Neutrophil (primary cell): Measurements from ENCODE around the gene WNT3A.

ENCODE experiments used
- H3K27ac ChIP-seq: fragments of 200-600 bp; sonication (generic); 2 replicates; pipeline ENCODE4 v1.5.1; 2016; ENCODE audit warnings: mild to moderate bottlenecking, moderate library complexity
- H3K27me3 ChIP-seq: fragments of 200-600 bp; sonication (generic); 2 replicates; pipeline ENCODE4 v1.6.0; 2016; ENCODE audit warnings: mild to moderate bottlenecking
- H3K36me3 ChIP-seq: fragments of 200-600 bp; sonication (generic); 2 replicates; pipeline ENCODE4 v1.5.1; 2017
- H3K4me1 ChIP-seq, 2 experiments: fragments of 200-600 bp in 1 of 2; sonication (generic) in 1 of 2; 1 replicate in 1 of 2; 2 replicates in 1 of 2; pipeline versions ENCODE4 v1.5.1 to v1.6.1; 2013 to 2016; ENCODE audit warnings: low read depth in 1 of 2, low read length in 1 of 2, mild to moderate bottlenecking in 1 of 2, moderate library complexity in 1 of 2; ENCODE audit not compliant: control insufficient read depth in 1 of 2, insufficient read depth in 1 of 2
- H3K4me3 ChIP-seq, 2 experiments: fragments of 200-600 bp in 1 of 2; sonication (generic) in 1 of 2; 1 replicate in 1 of 2; 2 replicates in 1 of 2; pipeline ENCODE4 v1.5.1; 2013 to 2016; ENCODE audit warnings: low read depth in 1 of 2, low read length in 1 of 2, mild to moderate bottlenecking in 1 of 2, moderate library complexity in 1 of 2
- H3K9me3 ChIP-seq: fragments of 200-600 bp; sonication (generic); 2 replicates; pipeline ENCODE4 v1.5.1; 2016
- TF ChIP-seq, protein P1 (sequence below): fragments of 200-600 bp; sonication (generic); IDR thresholded peaks from 2 replicates; pipeline ENCODE4 v1.5.1; 2016; ENCODE audit warnings: antibody characterized with exemption

Gene WNT3A

DNA sequence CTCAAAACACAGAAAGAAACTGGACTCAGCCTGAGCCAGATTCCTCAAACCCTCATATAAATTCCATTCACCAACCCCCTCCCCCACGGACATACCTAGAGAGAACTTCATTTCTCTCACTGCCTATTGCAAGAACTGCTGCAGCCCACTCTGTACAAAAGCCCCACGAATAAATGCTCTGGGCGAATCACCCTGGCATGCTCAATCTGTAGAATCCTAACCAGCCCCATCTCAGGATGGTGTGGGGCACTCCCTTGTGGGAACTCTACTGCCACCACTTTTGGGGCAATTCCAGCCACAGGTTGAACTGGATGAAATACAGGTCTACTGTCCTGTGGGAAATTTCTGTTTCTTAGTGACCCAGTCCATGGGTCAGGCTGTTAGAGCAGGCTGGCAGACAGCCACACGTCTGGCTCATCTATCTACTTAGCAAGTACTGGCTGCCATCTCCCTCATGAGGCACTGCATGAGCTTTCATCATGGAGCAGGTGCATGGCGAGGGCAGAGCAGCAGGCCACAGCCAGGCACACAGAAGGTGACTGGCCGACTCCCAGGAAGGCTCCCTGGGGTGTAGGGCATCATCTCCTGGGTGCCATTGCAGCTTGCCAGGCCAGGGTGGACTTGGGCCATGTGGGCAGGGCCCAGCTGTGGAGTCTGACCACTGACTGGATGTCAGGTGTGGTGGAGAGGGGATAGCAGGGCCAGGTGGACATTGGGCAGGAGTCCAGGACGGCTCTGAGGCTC lies 97.9 kb downstream of the WNT3A start:
- TF ChIP-seq, protein P1, sequence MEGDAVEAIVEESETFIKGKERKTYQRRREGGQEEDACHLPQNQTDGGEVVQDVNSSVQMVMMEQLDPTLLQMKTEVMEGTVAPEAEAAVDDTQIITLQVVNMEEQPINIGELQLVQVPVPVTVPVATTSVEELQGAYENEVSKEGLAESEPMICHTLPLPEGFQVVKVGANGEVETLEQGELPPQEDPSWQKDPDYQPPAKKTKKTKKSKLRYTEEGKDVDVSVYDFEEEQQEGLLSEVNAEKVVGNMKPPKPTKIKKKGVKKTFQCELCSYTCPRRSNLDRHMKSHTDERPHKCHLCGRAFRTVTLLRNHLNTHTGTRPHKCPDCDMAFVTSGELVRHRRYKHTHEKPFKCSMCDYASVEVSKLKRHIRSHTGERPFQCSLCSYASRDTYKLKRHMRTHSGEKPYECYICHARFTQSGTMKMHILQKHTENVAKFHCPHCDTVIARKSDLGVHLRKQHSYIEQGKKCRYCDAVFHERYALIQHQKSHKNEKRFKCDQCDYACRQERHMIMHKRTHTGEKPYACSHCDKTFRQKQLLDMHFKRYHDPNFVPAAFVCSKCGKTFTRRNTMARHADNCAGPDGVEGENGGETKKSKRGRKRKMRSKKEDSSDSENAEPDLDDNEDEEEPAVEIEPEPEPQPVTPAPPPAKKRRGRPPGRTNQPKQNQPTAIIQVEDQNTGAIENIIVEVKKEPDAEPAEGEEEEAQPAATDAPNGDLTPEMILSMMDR = no peak
- Histone ChIP-seq H3K27ac (no peak overlapping the region), H3K4me1 (peaks cover 44 to 50% of the 10 kb centered on the region in 2 experiments), H3K27me3 (no peaks in the 10 kb centered on the region), H3K4me3 (no peak overlapping the region), H3K36me3 (peaks cover 21% of the 10 kb centered on the region), H3K9me3 (no peaks in the 10 kb centered on the region)

DNA sequence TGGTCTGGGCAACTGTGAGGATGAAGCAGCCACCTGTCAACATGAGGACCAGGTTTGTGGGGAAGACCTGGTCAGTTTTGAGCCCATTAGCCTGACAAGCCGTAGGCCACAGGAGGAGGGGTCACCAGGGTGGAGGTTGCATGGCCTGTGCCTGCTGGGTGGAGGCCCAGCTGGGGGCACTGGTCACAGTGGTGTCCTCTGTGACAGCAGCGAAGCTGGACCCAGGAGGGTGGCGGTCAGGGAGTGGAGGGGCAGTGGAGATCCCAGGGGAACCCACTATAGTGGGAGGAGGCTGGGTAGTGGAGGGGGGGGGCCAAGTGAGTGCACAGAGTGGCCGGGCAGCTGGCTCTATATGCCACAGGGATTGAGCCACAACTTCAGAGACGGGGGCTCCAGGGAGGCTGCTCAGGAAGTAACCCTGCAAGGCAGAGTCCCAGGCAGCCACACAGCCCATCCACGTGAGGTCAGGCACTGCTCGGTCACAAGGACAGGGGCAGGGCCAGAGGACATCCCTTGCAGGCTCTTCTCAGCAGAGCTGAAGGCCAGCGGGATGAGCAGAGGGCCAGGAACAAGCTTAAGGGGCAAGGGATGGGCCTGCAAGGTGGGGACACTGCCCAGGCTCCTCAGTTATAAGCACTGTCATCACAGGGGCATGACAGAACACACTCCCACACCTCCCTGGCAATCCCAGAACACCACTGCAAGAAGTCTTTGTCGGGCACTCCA lies 98.6 kb downstream of the WNT3A start:
- Histone ChIP-seq H3K36me3 (peaks cover 14% of the 10 kb centered on the region), H3K4me1 (peaks cover 50 to 55% of the 10 kb centered on the region in 2 experiments), H3K27ac (no peak overlapping the region), H3K27me3 (no peaks in the 10 kb centered on the region), H3K9me3 (no peaks in the 10 kb centered on the region), H3K4me3 (no peak overlapping the region)
- TF ChIP-seq, protein P1 = no peak

DNA sequence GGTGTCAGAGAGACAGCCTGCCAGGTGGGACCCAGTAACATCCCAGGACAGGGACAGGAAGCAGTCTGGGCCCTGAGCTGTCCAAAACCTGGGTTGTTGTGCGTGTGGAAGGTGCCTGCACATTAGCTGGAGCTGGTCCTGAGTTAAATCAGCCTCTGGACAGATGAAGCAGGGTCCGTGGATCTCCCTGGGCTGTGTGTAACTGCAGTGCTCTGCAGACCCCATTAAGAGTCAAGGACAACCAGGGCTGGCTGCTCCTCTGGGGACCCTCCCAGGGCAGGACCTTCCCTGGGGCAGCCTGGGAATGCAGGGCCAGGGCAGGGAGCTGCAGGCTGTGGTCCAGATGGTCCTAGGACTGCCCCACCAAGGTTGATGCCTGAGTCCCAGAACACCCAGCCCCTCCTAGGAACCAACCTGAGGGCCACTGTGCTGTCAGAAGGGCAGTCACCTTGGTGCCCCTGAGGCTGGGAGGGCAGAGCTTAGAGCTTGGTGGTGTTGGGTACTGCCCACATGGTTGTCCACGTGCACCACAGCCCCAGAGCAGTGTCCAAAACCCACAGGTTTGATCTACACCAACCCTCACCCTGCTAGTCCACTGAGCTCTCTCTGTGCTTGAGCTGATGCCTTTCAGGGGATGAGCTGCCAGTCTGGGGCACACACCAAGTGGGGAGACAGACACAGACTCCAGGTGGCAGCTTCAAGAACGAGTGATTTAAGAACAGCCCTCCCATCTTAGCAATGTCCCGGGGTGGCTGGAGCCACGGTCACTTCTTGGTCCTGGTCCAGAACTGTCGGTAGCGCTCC lies 99.4 kb downstream of the WNT3A start:
- peaks cover 14% of the 10 kb centered on the region for H3K36me3 ChIP-seq
- TF ChIP-seq, protein P1 = no peak
- peaks cover 43 to 49% of the 10 kb centered on the region in 2 experiments for H3K4me1 ChIP-seq
- no peaks in the 10 kb centered on the region for H3K9me3 ChIP-seq
- no peaks in the 10 kb centered on the region for H3K27me3 ChIP-seq
- no peak overlapping the region for H3K4me3 ChIP-seq
- no peak overlapping the region for H3K27ac ChIP-seq

DNA sequence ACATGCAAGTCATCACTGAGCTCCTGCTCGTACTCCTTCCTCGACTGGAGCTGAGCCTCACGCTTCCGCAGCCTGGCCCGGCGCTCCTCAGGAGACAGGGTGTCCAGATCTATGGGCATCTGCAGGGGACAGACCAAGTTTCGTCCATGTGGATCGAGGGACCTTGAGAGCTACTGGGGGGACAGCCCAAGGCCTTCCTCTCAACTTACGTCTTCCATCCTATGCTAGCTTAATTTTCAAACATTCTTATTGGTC lies 99.9 kb downstream of the WNT3A start:
- Histone ChIP-seq H3K36me3 (peaks cover 14% of the 10 kb centered on the region), H3K4me1 (peaks cover 38 to 43% of the 10 kb centered on the region in 2 experiments), H3K4me3 (no peak overlapping the region), H3K27me3 (no peaks in the 10 kb centered on the region), H3K27ac (no peak overlapping the region), H3K9me3 (no peaks in the 10 kb centered on the region)
- TF ChIP-seq, protein P1 = no peak

DNA sequence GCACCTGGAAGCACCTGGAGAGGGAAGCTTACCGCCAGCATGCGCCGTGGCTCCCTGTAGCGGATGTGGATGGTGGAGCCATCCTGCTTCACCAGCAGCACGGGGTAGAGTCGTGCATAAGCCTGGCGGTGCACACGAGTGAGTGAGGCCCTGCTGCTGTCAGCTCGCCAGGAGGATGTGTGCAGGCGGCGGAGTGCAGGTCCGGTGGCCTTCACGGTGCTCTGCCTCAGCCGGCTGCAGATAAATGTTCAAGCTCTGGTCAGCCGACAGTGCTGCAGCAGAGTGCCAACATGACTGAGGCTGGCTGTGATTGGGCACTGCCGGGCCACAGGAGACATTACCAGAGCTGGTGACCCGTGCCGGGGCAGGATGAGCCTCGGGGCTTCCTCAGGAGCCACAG lies 100.8 kb downstream of the WNT3A start:
- Histone ChIP-seq H3K27me3 (no peaks in the 10 kb centered on the region), H3K27ac (no peak overlapping the region), H3K4me3 (no peak overlapping the region), H3K4me1 (peaks cover 32 to 36% of the 10 kb centered on the region in 2 experiments), H3K9me3 (no peaks in the 10 kb centered on the region), H3K36me3 (peaks cover 14% of the 10 kb centered on the region)
- TF ChIP-seq, protein P1 = no peak
